Measurements from ENCODE around the gene MMAA. TPM values are rescaled to one million over a fixed set of nuclear protein-coding genes. Genes with fewer than 3 reads are reported as not detected.
"Not testable (repeated sequence)": the region's sequence is repeated elsewhere in the genome, so short reads cannot be mapped to it uniquely, and the experiment has no call there.

Gene MMAA
- total and polyA plus RNA-seq, 4 donors = 4.8 to 18.9 (median 15.3) TPM

GRCh38 chr4:145690610-145691009 is 71.4 kb downstream of the MMAA start:
- Histone ChIP-seq H3K9me3 (ENCODE audit: control insufficient read depth in 4 of 4, low read length in 3 of 4) (no peaks in the 10 kb centered on the region), H3K9ac (ENCODE audit: low read depth in 1 of 2, low read length in 2 of 2) (no peak overlapping the region), H3K27ac (ENCODE audit: low read depth in 1 of 2, low read length in 2 of 2) (no peak overlapping the region), H3K27me3 (ENCODE audit: control insufficient read depth in 4 of 4, insufficient read depth in 4 of 4, low read length in 3 of 4) (no peaks in the 10 kb centered on the region), H3K4me1 (ENCODE audit: control insufficient read depth in 4 of 4, insufficient read depth in 4 of 4, low read length in 3 of 4) (no peaks in the 10 kb centered on the region), H3K4me3 (ENCODE audit: low read depth in 1 of 3, low read length in 3 of 3) (no peak overlapping the region), H3K36me3 (ENCODE audit: control insufficient read depth in 4 of 4, insufficient read depth in 3 of 4, low read depth in 1 of 4, low read length in 3 of 4) (no peaks in the 10 kb centered on the region)
- DNase-seq (ENCODE audit: low spot score) = no peak
- WGBS = 94% methylated on average over 3 of the region's 3 CpGs
- TF ChIP-seq SP1 (IDR thresholded peaks at IDR 0.05) (no peak), JUND (IDR thresholded peaks at IDR 0.05) (no peak), HNF4G (IDR thresholded peaks at IDR 0.05) (no peak), EGR1 (IDR thresholded peaks at IDR 0.05; ENCODE audit: low read depth in 2 of 2) (no peak), HNF4A (conservative IDR thresholded peaks at IDR 0.05) (no peak), ZBTB33 (IDR thresholded peaks at IDR 0.05) (no peak), RXRA (IDR thresholded peaks at IDR 0.05) (no peak), CTCF (IDR thresholded peaks at IDR 0.05; ENCODE audit: low read depth, low read length, missing input control) (no peak), YY1 (IDR thresholded peaks at IDR 0.05) (no peak)
- TF ChIP-seq, protein P1, sequence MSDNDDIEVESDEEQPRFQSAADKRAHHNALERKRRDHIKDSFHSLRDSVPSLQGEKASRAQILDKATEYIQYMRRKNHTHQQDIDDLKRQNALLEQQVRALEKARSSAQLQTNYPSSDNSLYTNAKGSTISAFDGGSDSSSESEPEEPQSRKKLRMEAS (IDR thresholded peaks at IDR 0.05) = no peak
- TF ChIP-seq, protein P2, sequence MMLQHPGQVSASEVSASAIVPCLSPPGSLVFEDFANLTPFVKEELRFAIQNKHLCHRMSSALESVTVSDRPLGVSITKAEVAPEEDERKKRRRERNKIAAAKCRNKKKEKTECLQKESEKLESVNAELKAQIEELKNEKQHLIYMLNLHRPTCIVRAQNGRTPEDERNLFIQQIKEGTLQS (IDR thresholded peaks at IDR 0.05) = no peak

- not testable (repeated sequence) for DNase-seq (ENCODE audit: low spot score); H3K9ac ChIP-seq (ENCODE audit: low read depth in 1 of 2, low read length in 2 of 2); H3K27ac ChIP-seq (ENCODE audit: low read depth in 1 of 2, low read length in 2 of 2); H3K4me1 ChIP-seq (ENCODE audit: control insufficient read depth in 4 of 4, insufficient read depth in 4 of 4, low read length in 3 of 4); H3K4me3 ChIP-seq (ENCODE audit: low read depth in 1 of 3, low read length in 3 of 3); H3K36me3 ChIP-seq (ENCODE audit: control insufficient read depth in 4 of 4, insufficient read depth in 3 of 4, low read depth in 1 of 4, low read length in 3 of 4); H3K9me3 ChIP-seq (ENCODE audit: control insufficient read depth in 4 of 4, low read length in 3 of 4); H3K27me3 ChIP-seq (ENCODE audit: control insufficient read depth in 4 of 4, insufficient read depth in 4 of 4, low read length in 3 of 4)
- WGBS = 92% methylated on average over 2 of the region's 2 CpGs
Measured at GRCh38 chr4:145691416-145691815, 72.2 kb downstream of the MMAA start.

- H3K9ac ChIP-seq (ENCODE audit: low read depth in 1 of 2, low read length in 2 of 2) = no peak overlapping the region
- 67% methylated on average over 2 of the region's 2 CpGs for WGBS
Measured at GRCh38 chr4:145694929-145695328, 75.7 kb downstream of the MMAA start.

More at GRCh38 chr4:145694929-145695328, 75.7 kb downstream of the MMAA start:
- no peaks in the 10 kb centered on the region for H3K36me3 ChIP-seq (ENCODE audit: control insufficient read depth in 4 of 4, insufficient read depth in 3 of 4, low read depth in 1 of 4, low read length in 3 of 4)
- H3K9me3 ChIP-seq (ENCODE audit: control insufficient read depth in 4 of 4, low read length in 3 of 4) = no peaks in the 10 kb centered on the region
- TF ChIP-seq RAD21 (IDR thresholded peaks at IDR 0.05) (no peak), SP1 (IDR thresholded peaks at IDR 0.05) (no peak), HNF4G (IDR thresholded peaks at IDR 0.05) (no peak), JUND (IDR thresholded peaks at IDR 0.05) (no peak), FOXA1 (IDR thresholded peaks at IDR 0.05) (no peak), NR2F2 (IDR thresholded peaks at IDR 0.05) (no peak), TAF1 (conservative IDR thresholded peaks at IDR 0.05) (no peak), ZBTB33 (IDR thresholded peaks at IDR 0.05) (no peak), CTCF (IDR thresholded peaks at IDR 0.05; ENCODE audit: low read depth, low read length, missing input control) (no peak), HNF4A (conservative IDR thresholded peaks at IDR 0.05) (no peak), FOXA2 (IDR thresholded peaks at IDR 0.05) (no peak)
- TF ChIP-seq, protein P2 (IDR thresholded peaks at IDR 0.05) = no peak
- no peaks in the 10 kb centered on the region for H3K27me3 ChIP-seq (ENCODE audit: control insufficient read depth in 4 of 4, insufficient read depth in 4 of 4, low read length in 3 of 4)
- H3K27ac ChIP-seq (ENCODE audit: low read depth in 1 of 2, low read length in 2 of 2) = no peak overlapping the region
- no peak for DNase-seq (ENCODE audit: low spot score)
- no peak overlapping the region for H3K4me3 ChIP-seq (ENCODE audit: low read depth in 1 of 3, low read length in 3 of 3)
- no peaks in the 10 kb centered on the region for H3K4me1 ChIP-seq (ENCODE audit: control insufficient read depth in 4 of 4, insufficient read depth in 4 of 4, low read length in 3 of 4)

All from liver (tissue), 9 donors.